Measurements from ENCODE around the gene ADCY5. TPM values are rescaled to one million over a fixed set of nuclear protein-coding genes. Genes with fewer than 3 reads are reported as not detected.

Gene ADCY5
- total RNA-seq, 4 donors from 2014 or later = 14.0 to 86.8 (median 41.5) TPM

- DNase-seq (ENCODE audit: low spot score) (no peak), ATAC-seq (ENCODE audit: low FRiP score) (no peak)
- TF ChIP-seq CTCF (IDR thresholded peaks at IDR 0.05) = no peak
Observed at GRCh38 chr3:123476967-123477750, 28.3 kb upstream of the ADCY5 start.

- ATAC-seq (ENCODE audit: low FRiP score) (no peak), DNase-seq (ENCODE audit: low spot score) (no peak)
- no peak for TF ChIP-seq CTCF (IDR thresholded peaks at IDR 0.05)
Observed at GRCh38 chr3:123475786-123476185, 26.9 kb upstream of the ADCY5 start.

GRCh38 chr3:123471106-123471505, 22.2 kb upstream of the ADCY5 start:
- DNase-seq (ENCODE audit: low spot score) (no peak), ATAC-seq (ENCODE audit: low FRiP score) (no peak)
- TF ChIP-seq CTCF (IDR thresholded peaks at IDR 0.05) = no peak

- no peak for DNase-seq (ENCODE audit: low spot score)
- no peak for ATAC-seq (ENCODE audit: low FRiP score)
- TF ChIP-seq CTCF (IDR thresholded peaks at IDR 0.05) = no peak
Observed at GRCh38 chr3:123469323-123469995, 20.6 kb upstream of the ADCY5 start.

GRCh38 chr3:123467046-123467445, 18.2 kb upstream of the ADCY5 start:
- no peak for TF ChIP-seq CTCF (IDR thresholded peaks at IDR 0.05)
- ATAC-seq (ENCODE audit: low FRiP score) = no peak
- no peak for DNase-seq (ENCODE audit: low spot score)

- ATAC-seq (ENCODE audit: low FRiP score) (no peak), DNase-seq (ENCODE audit: low spot score) (no peak)
- no peak for TF ChIP-seq CTCF (IDR thresholded peaks at IDR 0.05)
Observed at GRCh38 chr3:123464211-123464610, 15.3 kb upstream of the ADCY5 start.

- TF ChIP-seq CTCF (IDR thresholded peaks at IDR 0.05) = no peak
- no peak for ATAC-seq (ENCODE audit: low FRiP score)
- DNase-seq (ENCODE audit: low spot score) = no peak
Observed at GRCh38 chr3:123459862-123460261, 11.0 kb upstream of the ADCY5 start.
